Measurements from ENCODE around the gene F8.

F8 gene

DNA sequence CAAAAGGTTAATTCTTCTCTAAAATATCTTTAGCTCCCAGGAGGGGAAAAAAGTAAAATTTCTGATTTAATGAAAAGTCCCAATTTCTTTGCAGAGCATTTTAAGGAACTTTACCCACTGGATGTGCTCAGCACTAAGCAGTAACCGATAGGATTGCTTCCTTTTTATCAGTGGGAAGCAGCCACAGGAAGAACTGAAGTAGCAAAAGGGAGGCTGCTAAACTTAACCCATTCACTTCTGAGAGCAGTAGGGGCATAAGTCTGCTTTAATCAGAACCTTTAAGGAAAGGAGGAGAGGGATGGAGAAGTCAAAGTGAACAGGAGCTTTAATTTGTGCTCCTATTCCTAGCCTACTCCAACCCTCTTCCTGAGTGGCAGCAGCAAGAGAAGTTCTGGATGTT lies at the start of gene F8:
Gene F8 (minus strand): TSS at position 139 of the 400 bp plus-strand sequence. CDS start 171 bp downstream, outside the sequence.
- no peak for DNase-seq (ENCODE audit: extremely low read depth in 1 of 2, low read depth in 1 of 2)

DNA sequence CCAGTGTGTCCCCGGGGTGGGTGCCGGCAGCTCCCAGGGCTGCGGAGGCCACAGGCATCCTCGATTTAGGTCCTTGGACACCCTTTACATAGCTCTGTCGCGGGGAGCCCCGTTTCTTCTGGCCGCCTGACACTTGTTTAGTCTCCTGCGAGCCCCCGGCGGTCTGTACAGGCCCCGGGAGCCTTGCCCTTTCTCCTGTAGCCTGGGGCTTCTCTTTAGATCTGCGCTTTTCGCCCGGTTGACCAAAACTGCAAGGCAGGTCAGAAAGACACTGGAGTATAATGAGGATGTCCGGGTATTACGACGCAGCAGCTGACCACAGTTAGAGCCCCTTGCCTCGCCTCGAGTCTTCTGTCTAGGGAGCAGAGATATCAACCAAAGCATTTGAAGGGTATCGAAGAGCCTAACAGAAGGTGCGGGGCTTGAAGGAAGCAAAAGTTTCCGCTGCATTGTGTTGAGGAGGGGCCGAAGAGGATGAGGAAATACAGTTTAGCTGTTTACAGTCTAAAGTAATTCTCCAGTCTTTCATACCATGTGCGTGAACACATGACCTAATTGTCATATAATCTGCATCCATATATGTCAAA lies 49.3 kb upstream of the F8 start:
- DNase-seq (ENCODE audit: extremely low read depth in 1 of 2, low read depth in 1 of 2) = no peak

DNA sequence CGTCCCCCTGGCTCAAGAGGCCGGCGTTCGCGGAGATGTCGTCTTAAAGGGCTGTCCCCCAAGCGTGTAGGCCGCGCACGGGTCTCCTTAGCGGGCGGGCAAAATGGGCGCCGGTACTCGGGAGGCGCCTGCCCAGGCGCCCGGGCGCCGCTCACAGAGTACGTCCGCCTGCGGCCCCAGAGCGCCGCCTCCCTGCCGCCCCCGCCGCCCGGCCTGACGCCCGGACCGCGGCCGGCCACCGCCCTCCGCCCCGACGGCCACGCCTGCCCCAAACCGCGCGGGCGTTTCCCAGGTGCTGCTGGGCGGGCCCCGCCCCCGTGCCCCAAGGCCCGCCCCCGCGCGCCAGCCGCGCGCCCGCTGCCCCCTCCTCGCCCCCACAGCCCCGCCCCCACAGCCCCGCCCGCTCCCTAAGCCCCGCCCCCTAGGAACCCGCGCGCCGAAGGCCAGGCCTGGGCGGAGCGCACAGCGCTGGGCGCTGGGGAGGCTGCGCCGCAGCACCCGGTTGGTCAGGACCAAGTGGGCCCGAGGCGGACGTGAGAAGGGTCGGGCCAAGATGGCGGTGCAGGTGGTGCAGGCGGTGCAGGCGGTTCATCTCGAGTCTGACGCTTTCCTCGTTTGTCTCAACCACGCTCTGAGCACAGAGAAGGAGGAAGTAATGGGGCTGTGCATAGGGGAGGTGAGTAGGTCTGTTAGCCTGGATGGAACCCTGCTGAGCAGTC lies 48.6 kb upstream of the F8 start, which contains the start of the genes BRCC3, CMC4 and MTCP1:
Gene BRCC3 (plus strand): TSS at position 534 of the 719 bp plus-strand sequence. CDS start 20 bp downstream, at position 554.
Gene CMC4 (minus strand): TSS at position 162 of the 719 bp plus-strand sequence. CDS start 7,113 bp downstream, outside the sequence.
Gene MTCP1 (minus strand): TSS at position 162 of the 719 bp plus-strand sequence. CDS start 5,126 bp downstream, outside the sequence.
- peak in 1 of 2 donors; percentile 60 for DNase-seq (ENCODE audit: extremely low read depth in 1 of 2, low read depth in 1 of 2)

DNA sequence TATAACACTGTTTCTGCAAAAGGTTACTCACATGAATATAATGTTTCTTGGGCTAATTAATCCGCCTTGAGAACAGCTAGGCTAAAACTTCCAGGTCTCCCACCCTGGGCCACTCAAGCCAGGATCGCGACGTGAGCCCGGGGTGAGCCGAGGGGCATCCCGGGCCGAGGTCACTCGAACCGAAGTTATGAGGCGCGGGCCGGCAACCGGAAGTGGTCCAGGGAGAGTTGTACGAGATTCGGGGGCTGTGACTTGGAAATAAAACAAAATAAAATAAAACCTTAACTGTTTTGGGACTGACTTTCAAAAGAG lies 48.1 kb upstream of the F8 start:
- DNase-seq (ENCODE audit: extremely low read depth in 1 of 2, low read depth in 1 of 2) = no peak

DNA sequence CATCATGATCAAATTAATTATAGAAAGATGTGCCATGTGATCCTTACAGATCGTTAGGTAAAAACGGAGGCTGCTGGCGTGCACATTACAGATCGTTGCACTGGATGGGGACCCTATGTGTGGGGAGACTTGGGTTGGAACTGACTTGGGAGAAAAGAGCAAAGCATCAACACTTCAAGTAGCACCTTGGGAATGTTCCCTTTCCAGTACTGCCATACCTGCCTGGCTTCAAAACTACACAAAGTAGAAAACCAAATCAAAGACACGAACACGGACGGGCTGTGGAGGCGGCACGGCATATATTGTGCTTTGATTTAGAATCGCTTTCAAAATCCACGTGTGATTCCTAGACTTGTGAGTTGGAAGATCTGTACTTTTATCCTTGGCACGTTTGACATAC lies 47.5 kb upstream of the F8 start:
- no peak for DNase-seq (ENCODE audit: extremely low read depth in 1 of 2, low read depth in 1 of 2)

DNA sequence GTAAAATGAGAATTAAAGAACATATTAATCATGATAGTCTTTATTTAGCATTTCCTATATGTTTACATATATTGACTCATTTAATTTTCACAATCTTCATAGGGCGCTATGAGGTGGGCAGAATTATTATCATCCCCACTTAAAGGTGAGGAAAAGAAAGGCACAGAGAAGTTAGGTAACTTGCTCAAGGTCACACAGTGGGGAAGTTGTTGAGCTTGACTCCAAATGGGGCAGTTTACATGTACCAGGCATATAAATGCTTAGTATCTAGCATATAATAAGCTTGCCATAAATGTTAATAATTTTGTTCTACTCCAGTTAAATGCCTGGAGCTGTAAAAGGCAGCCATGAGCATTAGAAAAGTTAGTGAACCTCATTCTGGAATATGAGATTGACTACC lies 46.9 kb upstream of the F8 start:
- DNase-seq (ENCODE audit: extremely low read depth in 1 of 2, low read depth in 1 of 2) = no peak

DNA sequence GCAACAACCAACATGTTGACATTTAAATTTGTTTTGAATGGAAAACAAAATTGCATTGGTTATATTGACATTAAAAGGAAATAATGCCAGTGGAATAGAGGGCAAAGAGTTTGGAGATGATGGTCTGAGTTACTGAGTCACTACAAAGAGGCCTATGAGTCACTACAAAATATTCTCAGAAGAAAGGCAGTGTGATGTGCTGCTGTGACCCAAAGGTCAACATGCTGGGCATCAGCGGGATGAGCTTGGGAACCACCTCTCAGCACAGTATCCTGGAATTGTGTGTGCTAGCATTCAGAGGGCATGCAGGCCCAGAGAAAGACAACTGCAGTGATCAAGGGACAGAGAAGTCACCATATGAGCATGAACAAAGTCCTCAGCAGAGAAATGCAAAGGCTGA lies 45.6 kb upstream of the F8 start:
- DNase-seq (ENCODE audit: extremely low read depth in 1 of 2, low read depth in 1 of 2) = no peak

DNA sequence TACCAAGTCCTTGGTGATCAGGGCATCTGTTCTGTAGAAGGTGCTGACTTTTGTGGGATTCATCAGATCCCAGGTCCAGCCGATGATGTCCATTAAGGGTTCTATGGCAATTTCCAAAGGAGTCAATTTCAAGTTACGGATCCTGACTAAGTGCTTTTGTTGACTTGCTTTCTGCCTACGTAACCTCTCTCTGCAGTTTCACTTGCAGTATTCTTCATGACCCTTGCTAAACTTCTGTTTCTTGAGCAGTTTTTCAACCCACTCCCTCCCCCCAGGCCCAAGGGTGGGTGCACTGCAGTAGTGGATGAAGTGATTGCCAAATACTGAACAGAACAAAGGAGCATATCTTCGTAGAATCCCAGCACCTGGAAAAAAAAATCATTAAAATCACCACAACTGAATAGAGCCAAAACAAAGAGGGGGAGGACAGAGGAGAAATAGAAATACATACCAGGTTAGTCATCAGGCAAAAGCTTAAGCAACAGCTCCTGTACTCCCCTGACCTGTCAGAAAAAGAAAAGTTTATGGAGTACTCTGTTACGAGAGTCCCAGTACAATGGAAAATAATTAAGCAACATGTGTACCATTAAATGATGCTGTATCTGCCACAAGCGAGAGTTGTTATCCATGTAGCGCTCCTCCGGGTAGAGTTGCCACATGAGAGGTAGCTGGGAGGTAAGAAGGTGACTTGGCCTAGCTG lies 42.7 kb upstream of the F8 start:
- no peak for DNase-seq (ENCODE audit: extremely low read depth in 1 of 2, low read depth in 1 of 2)

DNA sequence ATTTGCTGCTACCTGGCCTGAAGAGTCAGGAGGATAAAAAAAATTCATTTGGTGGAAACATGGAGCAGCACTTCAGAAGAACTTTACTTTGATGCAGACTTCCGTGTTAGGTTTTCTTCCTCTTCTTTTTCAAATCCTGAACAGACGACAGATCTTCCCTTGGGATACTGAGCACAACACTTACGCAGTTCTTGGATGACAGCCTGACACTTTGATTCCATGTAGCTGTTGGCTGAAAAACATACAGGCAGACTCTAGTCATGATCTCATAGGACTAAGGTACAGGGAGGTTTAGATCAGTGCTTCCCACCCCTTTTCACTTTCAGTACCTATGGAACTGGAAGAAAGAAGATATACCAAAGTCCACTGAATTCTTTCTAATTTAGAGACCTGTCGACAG lies 39.2 kb upstream of the F8 start:
- DNase-seq (ENCODE audit: extremely low read depth in 1 of 2, low read depth in 1 of 2) = no peak

DNA sequence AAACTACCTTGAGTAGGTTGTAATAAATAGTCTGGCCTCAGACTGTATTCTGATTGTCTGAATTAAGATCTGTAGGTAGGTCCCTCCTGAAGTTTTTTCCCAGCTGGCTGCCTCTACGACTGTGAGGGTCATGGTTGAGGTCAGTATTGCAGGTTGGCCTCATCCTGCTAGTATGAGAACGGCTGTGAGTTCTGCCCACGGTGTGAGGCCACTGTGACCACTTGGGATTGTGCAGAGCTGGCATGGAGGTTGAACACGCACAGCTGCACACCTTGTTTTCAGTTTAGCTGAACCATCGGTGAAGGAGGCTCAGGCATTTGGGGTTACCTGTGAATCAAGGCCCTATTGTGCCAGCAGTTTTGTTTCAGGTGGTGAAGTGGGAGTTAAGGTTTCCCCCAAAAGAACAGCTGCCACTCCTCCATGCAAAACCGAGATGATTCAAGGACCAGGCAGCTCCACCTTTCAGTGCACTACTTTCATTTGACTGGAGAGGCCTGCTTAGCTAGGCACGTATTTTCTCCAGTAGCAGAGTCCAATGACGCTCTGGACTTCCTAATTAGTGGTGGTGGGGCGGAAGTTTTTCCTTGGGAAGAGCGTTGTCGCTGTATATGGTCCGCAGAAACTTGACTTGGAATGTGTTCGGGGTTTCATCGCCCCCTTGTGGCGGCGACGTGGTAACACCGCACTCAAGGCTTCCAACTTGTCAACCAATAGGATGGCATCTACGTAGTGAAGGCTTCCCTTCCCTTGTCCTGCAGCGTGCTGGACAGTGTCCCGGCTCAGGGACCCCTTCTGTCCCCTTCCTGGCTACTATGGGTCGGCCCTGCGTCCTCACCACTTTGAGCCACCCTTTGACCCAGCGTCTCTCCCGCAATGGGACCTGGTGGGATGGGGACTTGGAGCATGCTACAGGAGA lies 34.6 kb upstream of the F8 start:
- DNase-seq (ENCODE audit: extremely low read depth in 1 of 2, low read depth in 1 of 2) = peak in 1 of 2 donors; percentile 19

DNA sequence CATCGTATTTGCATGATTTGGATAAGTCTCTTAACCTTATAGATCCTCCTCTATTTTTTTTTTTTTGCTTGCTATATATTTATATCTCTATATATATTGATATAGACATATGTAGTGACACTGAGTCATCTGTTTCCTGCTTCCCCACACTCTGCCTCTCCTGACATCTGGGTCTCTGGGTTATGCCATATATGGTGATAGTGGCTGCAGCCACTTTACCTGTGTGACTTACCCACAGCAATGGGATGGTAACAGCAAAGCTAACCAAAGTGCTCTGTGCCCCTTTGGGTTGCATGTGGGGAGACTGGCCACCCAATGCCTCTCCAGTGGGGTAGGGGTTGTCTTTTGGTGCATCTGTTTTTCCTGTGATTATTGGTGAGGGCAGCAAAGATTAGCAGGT lies 33.9 kb upstream of the F8 start:
- no peak for DNase-seq (ENCODE audit: extremely low read depth in 1 of 2, low read depth in 1 of 2)

DNA sequence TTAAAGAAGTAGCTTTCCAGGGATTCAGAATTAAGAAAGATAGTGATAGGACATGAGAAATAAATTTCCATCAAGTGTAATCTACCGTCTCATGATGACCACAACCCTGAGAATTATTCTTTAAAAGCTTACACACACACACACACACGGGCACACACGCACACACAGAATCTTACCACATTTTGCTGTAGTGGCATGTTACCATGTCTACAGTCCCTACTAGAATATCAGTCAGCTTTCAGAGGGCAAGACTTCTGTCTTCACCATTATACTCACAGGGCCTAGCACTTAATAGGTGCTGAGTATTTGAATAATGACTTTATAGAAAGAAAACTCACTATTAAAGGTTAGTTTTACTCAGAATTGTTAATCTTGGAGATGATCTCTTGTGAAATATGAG lies 33.0 kb upstream of the F8 start:
- no peak for DNase-seq (ENCODE audit: extremely low read depth in 1 of 2, low read depth in 1 of 2)

DNA sequence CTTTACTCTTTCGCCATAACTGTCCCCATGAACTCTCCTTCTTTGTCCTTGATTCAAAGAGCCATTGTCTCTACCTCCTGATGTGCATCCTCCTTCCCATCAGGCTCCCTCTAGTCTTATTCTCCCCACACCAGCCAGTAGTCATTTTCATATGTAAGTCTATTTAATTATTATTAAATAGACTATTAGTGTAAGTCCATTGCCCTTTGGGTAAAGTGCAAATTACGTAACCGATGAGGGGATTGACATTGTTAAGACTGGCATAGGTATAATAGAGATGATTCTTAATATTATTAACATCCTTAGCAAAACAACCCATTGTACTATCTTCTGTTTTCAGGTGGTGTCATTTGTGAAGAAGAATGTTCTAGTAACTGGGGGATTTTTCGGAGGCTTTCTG lies 31.7 kb upstream of the F8 start:
- DNase-seq (ENCODE audit: extremely low read depth in 1 of 2, low read depth in 1 of 2) = no peak

DNA sequence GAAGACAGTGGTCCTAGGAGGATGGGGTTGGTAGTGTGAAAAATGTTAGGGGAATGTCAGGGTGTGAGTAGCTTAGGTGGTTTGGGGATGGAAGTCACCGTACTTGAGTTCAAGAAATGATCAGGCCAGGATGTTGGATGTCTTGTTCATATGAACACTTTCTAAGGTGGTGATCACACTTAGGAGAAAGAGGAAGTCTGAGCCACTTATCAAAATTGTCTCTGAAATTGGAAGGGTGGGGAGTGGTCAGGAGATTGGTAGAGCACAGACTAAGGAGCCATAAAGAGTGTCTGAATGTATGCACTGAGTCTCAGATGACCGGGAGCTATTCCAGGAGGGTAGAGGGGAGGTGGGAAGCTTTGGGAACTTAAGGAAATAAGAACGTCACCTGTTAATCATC lies 31.1 kb upstream of the F8 start:
- no peak for DNase-seq (ENCODE audit: extremely low read depth in 1 of 2, low read depth in 1 of 2)

DNA sequence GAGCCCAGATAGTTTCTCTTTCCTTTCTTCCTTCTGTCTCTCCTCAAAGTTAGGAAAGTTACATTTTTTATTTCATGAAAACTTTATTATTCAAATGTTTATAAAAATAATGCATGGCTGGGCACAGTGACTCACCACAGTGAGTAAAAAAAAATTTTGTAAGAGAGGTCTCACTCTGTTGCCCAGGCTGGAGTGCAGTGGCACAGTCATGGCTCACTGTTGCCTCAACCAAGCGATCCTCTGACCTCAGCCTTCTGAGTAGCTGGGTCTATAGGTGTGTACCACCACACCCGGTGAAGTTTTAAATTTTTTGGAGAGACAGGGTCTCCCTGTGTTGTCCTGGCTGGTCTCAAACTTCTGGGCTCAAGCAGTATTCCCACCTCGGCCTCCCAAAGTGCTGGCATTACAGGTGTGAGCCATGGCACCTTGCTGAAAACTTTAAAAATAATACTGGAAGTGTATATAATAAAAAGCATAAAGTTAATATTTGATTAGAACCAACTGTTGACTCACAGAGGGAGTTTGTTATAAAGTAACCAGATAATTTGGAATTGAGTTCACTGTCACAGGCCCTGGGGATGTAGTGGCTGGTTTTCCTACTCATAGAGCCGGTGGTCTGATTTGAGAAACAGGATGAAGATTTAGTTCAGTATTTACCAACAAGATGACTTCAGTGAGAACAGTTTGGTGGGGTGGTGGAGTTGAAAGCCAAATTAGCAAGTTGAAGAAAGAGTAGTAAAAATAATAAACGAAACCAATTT lies 30.4 kb upstream of the F8 start:
- no peak for DNase-seq (ENCODE audit: extremely low read depth in 1 of 2, low read depth in 1 of 2)

DNA sequence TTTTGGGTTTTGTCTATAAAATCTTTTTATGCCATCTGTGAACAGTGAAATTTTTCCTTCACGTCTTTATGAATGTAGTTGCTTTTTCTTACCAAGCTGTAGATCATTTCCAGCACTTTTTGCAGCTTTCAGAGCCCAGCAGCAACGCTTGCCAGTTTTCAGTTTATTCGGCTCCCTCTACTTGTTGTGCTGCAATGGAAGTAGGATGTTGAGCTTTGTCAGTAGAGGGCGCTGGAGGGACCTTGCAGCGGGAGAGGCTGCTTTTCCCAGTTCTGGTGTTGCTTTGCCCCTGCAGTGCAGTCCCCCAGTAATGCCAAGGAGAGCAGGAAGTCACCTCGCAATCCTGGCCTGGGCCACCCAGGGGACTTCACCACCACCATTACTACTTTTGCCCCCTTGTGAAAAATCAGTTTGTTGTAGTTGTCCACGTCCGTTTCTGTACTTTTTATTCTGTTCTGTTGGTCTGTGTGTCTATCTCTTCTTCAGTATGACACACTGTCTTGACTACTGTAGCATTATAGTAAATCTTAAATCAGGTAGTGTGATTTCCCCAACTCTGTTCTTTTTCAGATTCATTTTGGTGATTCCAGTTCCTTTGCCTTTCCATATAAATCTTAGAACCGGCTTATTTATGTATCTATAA lies 26.6 kb upstream of the F8 start:
- no peak for DNase-seq (ENCODE audit: extremely low read depth in 1 of 2, low read depth in 1 of 2)

DNA sequence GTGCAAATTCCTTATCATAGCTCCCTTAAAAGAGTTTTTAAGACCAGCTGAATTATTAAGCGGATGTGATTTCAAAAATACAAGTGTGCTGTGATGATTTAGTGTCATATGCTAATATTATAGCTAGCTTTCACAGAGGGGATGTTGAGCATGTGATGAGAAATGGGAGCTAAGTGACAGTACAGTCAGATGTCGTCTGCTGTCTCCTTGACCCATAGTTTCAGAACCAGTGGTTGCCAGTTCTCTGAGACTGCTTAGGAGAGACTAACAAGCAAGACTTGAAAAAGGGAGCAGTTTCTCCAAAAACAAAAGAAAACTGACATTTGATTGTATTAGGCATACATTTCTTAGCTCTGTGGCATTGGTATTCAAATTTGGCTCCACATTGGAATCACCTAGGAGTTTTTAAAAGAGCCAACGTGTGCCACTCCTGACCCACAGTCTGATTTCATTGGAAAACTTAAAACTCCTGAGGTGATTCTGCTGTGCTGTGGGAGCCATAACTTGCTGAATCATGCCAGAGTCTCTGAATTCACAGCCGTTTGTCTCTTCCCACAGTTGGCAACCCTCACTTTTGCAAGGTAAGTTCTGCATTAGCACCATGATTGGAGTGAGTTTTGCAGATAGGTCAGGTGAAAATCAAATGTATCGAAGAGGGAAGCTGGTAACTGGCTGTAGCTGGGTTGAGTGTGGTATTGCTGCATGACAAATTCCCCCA lies 24.4 kb upstream of the F8 start:
- no peak for DNase-seq (ENCODE audit: extremely low read depth in 1 of 2, low read depth in 1 of 2)

DNA sequence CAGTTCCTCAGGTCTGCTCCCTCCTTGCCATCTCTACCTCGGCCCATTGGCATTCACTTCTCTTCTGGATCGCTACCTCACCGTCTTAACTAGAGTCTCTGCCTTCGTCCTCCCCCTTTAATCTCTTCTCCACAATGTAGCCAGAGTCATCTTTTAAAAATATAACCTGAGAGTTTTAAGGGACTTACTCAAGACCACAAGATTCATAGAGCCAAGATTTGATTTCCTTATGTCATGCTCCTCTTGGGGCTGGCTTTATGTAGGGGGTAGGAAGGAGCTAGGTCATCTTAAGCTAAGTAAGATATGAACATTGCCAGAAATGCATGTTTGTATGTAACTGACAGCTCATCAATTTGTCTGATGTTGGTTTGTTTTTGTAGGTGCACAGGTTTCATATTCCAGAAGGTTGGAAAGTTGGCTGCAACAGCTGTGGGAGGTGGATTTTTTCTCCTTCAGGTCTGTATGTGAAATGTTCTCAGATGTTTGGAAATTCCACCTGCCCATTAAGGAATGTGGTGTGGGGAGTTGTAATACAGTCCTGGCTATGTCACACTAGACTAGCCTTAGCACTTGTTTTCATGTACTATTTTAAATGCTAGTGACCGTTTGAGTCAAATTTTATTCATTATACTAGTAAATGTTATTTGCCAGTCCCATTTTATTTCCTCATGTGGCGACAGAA lies 23.7 kb upstream of the F8 start:
- DNase-seq (ENCODE audit: extremely low read depth in 1 of 2, low read depth in 1 of 2) = no peak

DNA sequence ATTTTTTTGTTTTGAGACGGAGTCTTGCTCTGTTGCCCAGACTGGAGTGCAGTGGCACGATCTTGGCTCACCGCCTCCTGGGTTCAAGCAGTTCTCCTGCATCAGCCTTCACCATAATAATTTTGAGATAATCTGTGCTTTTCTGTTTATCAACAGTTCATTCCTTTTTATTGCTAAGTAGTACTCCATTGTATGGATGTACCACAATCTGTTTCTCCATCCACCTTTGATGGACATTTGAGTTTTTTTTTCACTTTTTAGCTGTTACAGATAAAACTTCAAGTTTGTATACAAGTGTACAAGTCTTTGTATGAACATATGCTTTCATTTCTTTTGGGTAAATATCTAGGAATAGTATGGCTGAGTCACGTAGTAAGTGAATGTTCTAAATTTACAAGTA lies 13.2 kb upstream of the F8 start:
- no peak for DNase-seq (ENCODE audit: extremely low read depth in 1 of 2, low read depth in 1 of 2)
